GM12878 (cell line): ENCODE measurements around the gene NFS1. TPM values are rescaled to one million over a fixed set of nuclear protein-coding genes. Genes with fewer than 3 reads are reported as not detected.

Experiments used
- ATF7 ChIP-seq: fragments of 450-650 bp; IDR thresholded peaks from 2 replicates; pipeline ENCODE4 v1.6.1; 2016; ENCODE audit warnings: low read depth, mild to moderate bottlenecking
- BMI1 ChIP-seq: fragments of 450-650 bp; IDR thresholded peaks from 2 replicates; pipeline ENCODE4 v1.6.1; 2016; ENCODE audit warnings: mild to moderate bottlenecking, moderate library complexity, borderline replicate concordance
- BRCA1 ChIP-seq: IDR thresholded peaks from 2 replicates; pipeline ENCODE4 v1.6.1; 2011; ENCODE audit warnings: low read depth, low read length, improper control_type of control experiment
- CREB1 ChIP-seq: IDR thresholded peaks from 2 replicates; pipeline ENCODE4 v1.6.1; 2012; ENCODE audit warnings: low read depth, mild to moderate bottlenecking, inconsistent platforms
- ESRRA ChIP-seq: IDR thresholded peaks from 2 replicates; pipeline ENCODE4 v1.6.1; 2012; ENCODE audit warnings: mild to moderate bottlenecking, low read length, improper control_type of control experiment
- ETV6 ChIP-seq, 2 experiments: fragments of 450-650 bp in 1 of 2; IDR thresholded peaks in 1 of 2; conservative IDR thresholded peaks in 1 of 2; 2 replicates each; pipeline ENCODE4 v1.6.1; 2014; ENCODE audit warnings: antibody characterized with exemption in 1 of 2, borderline replicate concordance in 1 of 2, low read depth in 1 of 2, mild to moderate bottlenecking in 1 of 2, moderate library complexity in 1 of 2
- HDAC2 ChIP-seq: fragments of 200-600 bp; sonication (generic); IDR thresholded peaks from 2 replicates; pipeline ENCODE4 v1.6.1; 2017
- IRF5 ChIP-seq: fragments of 450-650 bp; IDR thresholded peaks from 2 replicates; pipeline ENCODE4 v1.6.1; 2017; ENCODE audit warnings: borderline replicate concordance
- KAT2A ChIP-seq: conservative IDR thresholded peaks from 2 replicates; pipeline ENCODE4 v1.6.1; 2011; ENCODE audit warnings: low read depth, low read length; ENCODE audit not compliant: control insufficient read depth
- KLF5 ChIP-seq: fragments of 450-650 bp; IDR thresholded peaks from 2 replicates; pipeline ENCODE4 v1.6.1; 2014; ENCODE audit warnings: mild to moderate bottlenecking; ENCODE audit not compliant: partially characterized antibody
- MLLT1 ChIP-seq: fragments of 450-650 bp; IDR thresholded peaks from 2 replicates; pipeline ENCODE4 v1.6.1; 2016; ENCODE audit warnings: mild to moderate bottlenecking
- NKRF ChIP-seq: fragments of 450-650 bp; conservative IDR thresholded peaks from 2 replicates; pipeline ENCODE4 v1.6.1; 2017; ENCODE audit warnings: mild to moderate bottlenecking, moderate library complexity
- NRF1 ChIP-seq: conservative IDR thresholded peaks from 2 replicates; pipeline ENCODE4 v1.6.1; 2011; ENCODE audit warnings: mild to moderate bottlenecking, low read depth, low read length, improper control_type of control experiment
- PAX5 ChIP-seq: IDR thresholded peaks from 2 replicates; pipeline ENCODE4 v1.6.1; 2011; ENCODE audit warnings: low read depth, low read length, borderline replicate concordance
- POU2F2 ChIP-seq: IDR thresholded peaks from 3 replicates; pipeline ENCODE4 v1.6.1; 2011; ENCODE audit warnings: low read depth, mild to moderate bottlenecking, low read length, borderline replicate concordance
- SMAD5 ChIP-seq: IDR thresholded peaks from 2 replicates; pipeline ENCODE4 v1.6.1; 2016; ENCODE audit warnings: antibody characterized with exemption, low read depth
- SP1 ChIP-seq: IDR thresholded peaks from one replicate; pipeline ENCODE4 v1.6.1; 2011; ENCODE audit warnings: low read depth, low read length
- SRF ChIP-seq, 2 experiments: IDR thresholded peaks; 2 replicates each; pipeline ENCODE4 v1.6.1; 2011; ENCODE audit warnings: low read depth in 2 of 2, low read length in 2 of 2, mild to moderate bottlenecking in 1 of 2, moderate library complexity in 1 of 2
- TCF12 ChIP-seq: IDR thresholded peaks from 2 replicates; pipeline ENCODE4 v1.6.1; 2011; ENCODE audit warnings: low read depth, mild to moderate bottlenecking, low read length
- ZNF274 ChIP-seq: IDR thresholded peaks from one replicate; pipeline ENCODE4 v1.8.0; 2011; ENCODE audit not compliant: insufficient read length, insufficient read depth
- polyA plus RNA-seq, 11 experiments: library from polyadenylated mRNA; depleted of rRNA in 4 of 11; unstranded in 6 of 11; stranded (reverse) in 5 of 11; fragments of >200 nt; fragmentation: Nextera tagmentation in 4 of 11; fragmentation: Illumina TruSeq in 1 of 11; extraction: Ambion mirVana in 4 of 11; extraction: Trizol in 1 of 11; gene quantifications; 1 replicate in 1 of 11; 2 replicates in 10 of 11; pipeline versions ENCODE4 v1.2.1 to v1.2.3, GENCODE V29; 2011 to 2016; ENCODE audit warnings: inconsistent platforms in 2 of 11, missing spikeins in 2 of 11, low read depth in 1 of 11
- total RNA-seq, 4 experiments: library from RNA; depleted of rRNA in 3 of 4; stranded (reverse); fragments of >200 nt in 3 of 4; fragmentation: Illumina TruSeq in 1 of 4; extraction: Trizol in 1 of 4; gene quantifications; 2 replicates each; pipeline versions ENCODE4 v1.2.1 to v1.2.3, GENCODE V29; 2013 to 2021
- TF ChIP-seq, protein P1 (sequence below): IDR thresholded peaks from 2 replicates; pipeline ENCODE4 v1.6.1; 2011; ENCODE audit warnings: borderline replicate concordance, low read depth, mild to moderate bottlenecking, moderate library complexity, low read length; ENCODE audit not compliant: insufficient read depth, poor library complexity, severe bottlenecking
- TF ChIP-seq, protein P2 (sequence below): IDR thresholded peaks from 2 replicates; pipeline ENCODE4 v1.6.1; 2011; ENCODE audit warnings: low read depth, low read length, improper control_type of control experiment, borderline replicate concordance

Gene NFS1
- total and polyA plus RNA-seq, 10 of the 15 experiments (the other 5 are each of a cell fraction or from before 2014, with no cell fraction given): 9.2 to 74.1 (median 38.6) TPM

GRCh38 chr20:35741892-35742740 is 43.0 kb upstream of the NFS1 start, which contains the start of gene RBM39 (continued):
- TF ChIP-seq NKRF (peak; percentile 62; the same call in 1 of the 2 replicates), HDAC2 (no peak), KAT2A (0 out of 2 replicates have a peak, but pooled peaks have one; percentile 30), ZNF274 (no peak), POU2F2 (peak; percentile 95), PAX5 (peak; percentile 61; the same call in 1 of the 2 replicates), SMAD5 (peak; percentile 92), NRF1 (0 out of 2 replicates have a peak, but pooled peaks have one; percentile 14), KLF5 (peak; percentile 90), CREB1 (peak; percentile 96), SP1 (peak; percentile 97), ESRRA (peak; percentile 95), IRF5 (peak; percentile 98), SRF (IDR thresholded peaks at IDR 0.05; ENCODE audit: low read depth in 2 of 2, low read length in 2 of 2) (peak in 1 of 2 experiments; percentile 16; a peak in 1 of 4 replicates), BMI1 (no peak), TCF12 (peak; percentile 83), ETV6 (conservative IDR thresholded peaks at IDR 0.05 in 1 of 2, IDR thresholded peaks at IDR 0.05 in 1 of 2; ENCODE audit: borderline replicate concordance in 1 of 2, low read depth in 1 of 2) (0 out of 4 replicates have a peak, but pooled peaks of 1 of the 2 experiments have one; percentile 23), BRCA1 (peak; percentile 99), ATF7 (peak; percentile 90), MLLT1 (peak; percentile 92)
- TF ChIP-seq, protein P1, sequence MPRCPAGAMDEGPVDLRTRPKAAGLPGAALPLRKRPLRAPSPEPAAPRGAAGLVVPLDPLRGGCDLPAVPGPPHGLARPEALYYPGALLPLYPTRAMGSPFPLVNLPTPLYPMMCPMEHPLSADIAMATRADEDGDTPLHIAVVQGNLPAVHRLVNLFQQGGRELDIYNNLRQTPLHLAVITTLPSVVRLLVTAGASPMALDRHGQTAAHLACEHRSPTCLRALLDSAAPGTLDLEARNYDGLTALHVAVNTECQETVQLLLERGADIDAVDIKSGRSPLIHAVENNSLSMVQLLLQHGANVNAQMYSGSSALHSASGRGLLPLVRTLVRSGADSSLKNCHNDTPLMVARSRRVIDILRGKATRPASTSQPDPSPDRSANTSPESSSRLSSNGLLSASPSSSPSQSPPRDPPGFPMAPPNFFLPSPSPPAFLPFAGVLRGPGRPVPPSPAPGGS: peak; percentile 84
- TF ChIP-seq, protein P2, sequence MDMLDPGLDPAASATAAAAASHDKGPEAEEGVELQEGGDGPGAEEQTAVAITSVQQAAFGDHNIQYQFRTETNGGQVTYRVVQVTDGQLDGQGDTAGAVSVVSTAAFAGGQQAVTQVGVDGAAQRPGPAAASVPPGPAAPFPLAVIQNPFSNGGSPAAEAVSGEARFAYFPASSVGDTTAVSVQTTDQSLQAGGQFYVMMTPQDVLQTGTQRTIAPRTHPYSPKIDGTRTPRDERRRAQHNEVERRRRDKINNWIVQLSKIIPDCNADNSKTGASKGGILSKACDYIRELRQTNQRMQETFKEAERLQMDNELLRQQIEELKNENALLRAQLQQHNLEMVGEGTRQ: peak; percentile 16; the same call in 1 of the 2 replicates
